SK-N-MC (cell line): ENCODE data around the gene BCAR3.

Experiments
- EZH2 ChIP-seq: fragments of 200-600 bp; sonication (generic); IDR thresholded peaks from one replicate; pipeline ENCODE4 v1.6.1; 2017; ENCODE audit warnings: antibody characterized with exemption
- POLR2AphosphoS5 ChIP-seq: IDR thresholded peaks from 2 replicates; pipeline ENCODE4 v1.6.1; 2012; ENCODE audit warnings: mild to moderate bottlenecking, low read depth, low read length, borderline replicate concordance

GRCh38 chr1:93597709-93598108 lies 83.9 kb downstream of the BCAR3 start:
- TF ChIP-seq EZH2 (no peak), POLR2AphosphoS5 (no peak)
